Endometrial microvascular endothelial cells (primary cell): ENCODE results near the gene TBC1D10A. TPM values are rescaled to one million over a fixed set of nuclear protein-coding genes. Genes with fewer than 3 reads are reported as not detected.

ENCODE experiments used
- in situ Hi-C: cut with HindIII; loops from 2 replicates; pipeline ENCODE4 v1.10.0; 2017; ENCODE audit warnings: low sequenced_read_pairs, low pct_unique_long_range_greater_than_20kb; ENCODE audit errors: inconsistent ontology term
- total RNA-seq: library from RNA; depleted of rRNA; stranded (reverse); fragments of >200 nt; gene quantifications from one replicate; pipeline ENCODE4 v1.2.3, GENCODE V29; 2015; ENCODE audit errors: inconsistent ontology term

TBC1D10A gene
- total RNA-seq, 1 donor from 2014 or later: 12.1 TPM

GRCh38 chr22:30325724-30326254 lies 952 bp downstream of the TBC1D10A start:
- in situ Hi-C loops: no loop called here

GRCh38 chr22:30325065-30325720 lies 1.5 kb downstream of the TBC1D10A start:
- in situ Hi-C loops: no loop called here

GRCh38 chr22:30324014-30324730 lies 2.6 kb downstream of the TBC1D10A start:
- in situ Hi-C loops: no loop called here

GRCh38 chr22:30323246-30323645 lies 3.5 kb downstream of the TBC1D10A start:
- in situ Hi-C loops: no loop called here

- in situ Hi-C loops: no loop called here
These were observed 5.3 kb downstream of the TBC1D10A start for GRCh38 chr22:30321461-30321860.

GRCh38 chr22:30320021-30320556 lies 6.7 kb downstream of the TBC1D10A start:
- in situ Hi-C loops: no loop called here

GRCh38 chr22:30318799-30319419 lies 7.8 kb downstream of the TBC1D10A start:
- in situ Hi-C loops: no loop called here

GRCh38 chr22:30317778-30318177 lies 9.0 kb downstream of the TBC1D10A start:
- in situ Hi-C loops: no loop called here

- in situ Hi-C loops: no loop called here
These were observed 10.7 kb downstream of the TBC1D10A start for GRCh38 chr22:30315962-30316576.

- in situ Hi-C loops: no loop called here
These were observed 11.8 kb downstream of the TBC1D10A start for GRCh38 chr22:30314915-30315314.

- in situ Hi-C loops: no loop called here
These were observed 13.0 kb downstream of the TBC1D10A start for GRCh38 chr22:30313527-30314363.

- in situ Hi-C loops: no loop called here
These were observed 14.7 kb downstream of the TBC1D10A start for GRCh38 chr22:30312053-30312452.

- in situ Hi-C loops: no loop called here
These were observed 15.6 kb downstream of the TBC1D10A start for GRCh38 chr22:30310881-30311771.

GRCh38 chr22:30309951-30310741 lies 16.6 kb downstream of the TBC1D10A start:
- in situ Hi-C loops: no loop called here

- in situ Hi-C loops: no loop called here
These were observed 18.1 kb downstream of the TBC1D10A start for GRCh38 chr22:30308518-30309230.

GRCh38 chr22:30308093-30308492 lies 18.6 kb downstream of the TBC1D10A start:
- in situ Hi-C loops: no loop called here
